ENCODE measurements around the gene MRPL24. TPM values are rescaled to one million over a fixed set of nuclear protein-coding genes. Genes with fewer than 3 reads are reported as not detected.
A peak's percentile ranks its signal among the peaks of the same experiment; 100 is the strongest.

MRPL24 gene
- total and polyA plus RNA-seq, 9 of the 15 experiments (the other 6 are each of a cell fraction or from before 2014, with no cell fraction given): 74.3 to 267 (median 113) TPM

- TF ChIP-seq KLF10 (CRISPR knock-in tag; IDR thresholded peaks at IDR 0.05) (no peak), NRF1 (conservative IDR thresholded peaks at IDR 0.05 in 1 of 2, IDR thresholded peaks at IDR 0.05 in 1 of 2) (no peak), BCL6 (CRISPR knock-in tag; IDR thresholded peaks at IDR 0.05) (no peak), PHTF2 (CRISPR knock-in tag; IDR thresholded peaks at IDR 0.05) (no peak), ZNF280A (IDR thresholded peaks at IDR 0.05; ENCODE audit: low read depth, partially characterized antibody) (no peak), MECOM (CRISPR knock-in tag; IDR thresholded peaks at IDR 0.05) (peak; percentile 71), U2AF2 (optimal IDR thresholded peaks at IDR 0.05; ENCODE audit: low read depth, low read length) (no peak), IRF2 (CRISPR knock-in tag; IDR thresholded peaks at IDR 0.05) (no peak), ZNF23 (CRISPR knock-in tag; IDR thresholded peaks at IDR 0.05) (peak; percentile 62), BCOR (IDR thresholded peaks at IDR 0.05) (0 out of 2 replicates have a peak, but pooled peaks have one; percentile 29), CSDE1 (IDR thresholded peaks at IDR 0.05) (no peak), SLC30A9 (CRISPR knock-in tag; IDR thresholded peaks at IDR 0.05) (no peak), ZNF407 (IDR thresholded peaks at IDR 0.05; ENCODE audit: low read depth) (no peak), ZBTB17 (CRISPR knock-in tag; IDR thresholded peaks at IDR 0.05) (peak; percentile 91), ZNF668 (CRISPR knock-in tag; IDR thresholded peaks at IDR 0.05) (peak; percentile 91), TFE3 (CRISPR knock-in tag; IDR thresholded peaks at IDR 0.05) (no peak), TSC22D4 (tag; IDR thresholded peaks at IDR 0.05) (no peak), ZFP91 (CRISPR knock-in tag; IDR thresholded peaks at IDR 0.05) (no peak)
These were observed 14.7 kb upstream of the MRPL24 start (continued) for GRCh38 chr1:156755527-156755950.
